ENCODE data around the gene ACOT11.

The ACOT11 gene

GRCh38 chr1:54604051-54604450 is 56.0 kb downstream of the ACOT11 start:
- no peak for DNase-seq (ENCODE audit: low read depth)
- no peak overlapping the region for H3K4me3 ChIP-seq (ENCODE audit: low read depth, low read length)

- DNase-seq (ENCODE audit: low read depth): no peak
- no peak overlapping the region for H3K4me3 ChIP-seq (ENCODE audit: low read depth, low read length)
Measured at GRCh38 chr1:54604572-54605370, 56.7 kb downstream of the ACOT11 start.

- DNase-seq (ENCODE audit: low read depth): no peak
- H3K4me3 ChIP-seq (ENCODE audit: low read depth, low read length): no peak overlapping the region
Measured at GRCh38 chr1:54606096-54606989, 58.3 kb downstream of the ACOT11 start.

GRCh38 chr1:54606990-54607325 is 58.9 kb downstream of the ACOT11 start:
- H3K4me3 ChIP-seq (ENCODE audit: low read depth, low read length): no peak overlapping the region
- no peak for DNase-seq (ENCODE audit: low read depth)

- no peak overlapping the region for H3K4me3 ChIP-seq (ENCODE audit: low read depth, low read length)
- DNase-seq (ENCODE audit: low read depth): no peak
Measured at GRCh38 chr1:54607821-54608565, 60.0 kb downstream of the ACOT11 start.

- DNase-seq (ENCODE audit: low read depth): no peak
- no peak overlapping the region for H3K4me3 ChIP-seq (ENCODE audit: low read depth, low read length)
Measured at GRCh38 chr1:54608566-54609230, 60.7 kb downstream of the ACOT11 start.

- H3K4me3 ChIP-seq (ENCODE audit: low read depth, low read length): no peak overlapping the region
- no peak for DNase-seq (ENCODE audit: low read depth)
Measured at GRCh38 chr1:54609301-54609921, 61.4 kb downstream of the ACOT11 start.

GRCh38 chr1:54610048-54610447 is 62.0 kb downstream of the ACOT11 start:
- H3K4me3 ChIP-seq (ENCODE audit: low read depth, low read length): no peak overlapping the region
- no peak for DNase-seq (ENCODE audit: low read depth)

GRCh38 chr1:54610601-54611580 is 62.9 kb downstream of the ACOT11 start:
- no peak overlapping the region for H3K4me3 ChIP-seq (ENCODE audit: low read depth, low read length)
- no peak for DNase-seq (ENCODE audit: low read depth)

GRCh38 chr1:54611621-54612020 is 63.6 kb downstream of the ACOT11 start:
- DNase-seq (ENCODE audit: low read depth): no peak
- no peak overlapping the region for H3K4me3 ChIP-seq (ENCODE audit: low read depth, low read length)

- DNase-seq (ENCODE audit: low read depth): no peak
- no peak overlapping the region for H3K4me3 ChIP-seq (ENCODE audit: low read depth, low read length)
Measured at GRCh38 chr1:54614024-54614423, 66.0 kb downstream of the ACOT11 start.

- no peak overlapping the region for H3K4me3 ChIP-seq (ENCODE audit: low read depth, low read length)
- DNase-seq (ENCODE audit: low read depth): no peak
Measured at GRCh38 chr1:54614563-54614962, 66.5 kb downstream of the ACOT11 start.

GRCh38 chr1:54615531-54616279 is 67.7 kb downstream of the ACOT11 start:
- no peak overlapping the region for H3K4me3 ChIP-seq (ENCODE audit: low read depth, low read length)
- DNase-seq (ENCODE audit: low read depth): no peak

- no peak for DNase-seq (ENCODE audit: low read depth)
- no peak overlapping the region for H3K4me3 ChIP-seq (ENCODE audit: low read depth, low read length)
Measured at GRCh38 chr1:54619749-54620148, 71.7 kb downstream of the ACOT11 start.

GRCh38 chr1:54623216-54624007 is 75.4 kb downstream of the ACOT11 start, which contains the start of gene FAM151A:
TSS of gene FAM151A (minus strand) at chr1:54623525. CDS start at chr1:54623395, 130 bp downstream.
- DNase-seq (ENCODE audit: low read depth): no peak
- H3K4me3 ChIP-seq (ENCODE audit: low read depth, low read length): no peak within 1 kb of the TSS

All from skeletal muscle cell (primary cell).